ENCODE results near the gene INTS14. TPM values are rescaled to one million over a fixed set of nuclear protein-coding genes. Genes with fewer than 3 reads are reported as not detected.

INTS14 gene
- total RNA-seq, 1 donor from 2014 or later: 32.0 TPM

- no peak for ATAC-seq
- no peak for DNase-seq
- intact Hi-C loops (cut with DNase I): no loop called here
- Histone ChIP-seq H3K36me3 (no peaks in the 10 kb centered on the region), H3K27ac (no peak overlapping the region), H3K9me3 (no peaks in the 10 kb centered on the region), H3K27me3 (no peaks in the 10 kb centered on the region), H3K4me1 (no peaks in the 10 kb centered on the region), H3K4me3 (no peak overlapping the region)
- TF ChIP-seq CTCF (IDR thresholded peaks at IDR 0.05): no peak
These were observed 70.6 kb downstream of the INTS14 start for GRCh38 chr15:65540314-65540713.

- Histone ChIP-seq H3K36me3 (no peaks in the 10 kb centered on the region), H3K4me3 (no peak overlapping the region), H3K27me3 (no peaks in the 10 kb centered on the region), H3K4me1 (peaks cover 12% of the 10 kb centered on the region), H3K27ac (no peak overlapping the region), H3K9me3 (no peaks in the 10 kb centered on the region)
- intact Hi-C loops (cut with DNase I): no loop called here
- ATAC-seq (no peak), DNase-seq (no peak)
- no peak for TF ChIP-seq CTCF (IDR thresholded peaks at IDR 0.05)
These were observed 75.7 kb downstream of the INTS14 start for GRCh38 chr15:65535192-65535591.

DNA sequence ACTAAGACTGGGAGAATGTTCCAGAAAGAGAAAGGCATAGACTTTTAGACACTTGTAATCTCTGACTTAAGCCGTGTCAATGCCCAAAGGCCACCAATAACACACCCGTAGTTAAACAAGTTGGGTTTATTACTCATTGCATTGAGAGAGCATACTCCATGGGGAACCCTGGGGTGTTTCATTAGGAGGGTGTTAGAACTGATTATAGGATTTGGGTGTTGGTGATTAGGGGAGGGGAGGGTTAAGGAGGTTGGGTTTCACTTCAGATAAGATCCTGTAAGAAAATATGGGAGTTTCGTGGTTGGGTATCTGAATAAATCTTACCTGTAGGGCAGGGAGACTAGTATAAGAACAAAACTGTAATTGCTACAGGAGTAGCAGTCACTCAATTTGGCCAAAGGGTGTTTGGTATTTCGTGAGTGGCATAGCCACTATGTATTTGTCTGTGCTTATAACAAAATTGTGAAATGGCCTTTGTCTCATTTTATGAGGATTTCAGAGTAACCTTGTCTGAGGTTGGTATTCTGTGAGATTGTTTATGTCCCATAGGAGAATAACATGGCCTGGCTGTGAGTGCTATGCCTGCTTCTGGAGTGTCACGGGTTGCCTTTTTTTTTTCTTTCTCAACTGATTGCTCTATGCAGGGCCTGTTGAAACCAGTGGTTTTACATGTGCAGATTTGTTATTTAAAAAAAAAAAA is 77.7 kb downstream of the INTS14 start:
- ATAC-seq: no peak
- H3K4me1 ChIP-seq: peaks cover 17% of the 10 kb centered on the region

DNA sequence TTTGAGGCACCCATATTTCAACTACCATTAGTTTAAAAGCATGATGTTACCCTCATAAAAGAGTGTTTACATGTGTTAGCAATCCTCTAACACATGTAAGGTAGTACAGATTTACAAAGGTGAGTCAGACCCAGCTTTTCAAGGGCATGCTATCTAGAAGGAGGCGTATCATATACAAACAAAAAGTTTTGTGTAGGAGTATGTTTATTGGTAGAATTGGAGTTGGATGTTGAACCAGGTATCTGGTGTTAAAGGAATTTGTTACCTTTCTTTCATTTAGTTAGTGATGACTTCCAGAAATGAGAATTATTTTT is 78.2 kb downstream of the INTS14 start:
- Histone ChIP-seq H3K4me1 (peaks cover 17% of the 10 kb centered on the region), H3K36me3 (no peaks in the 10 kb centered on the region), H3K4me3 (no peak overlapping the region), H3K27me3 (no peaks in the 10 kb centered on the region), H3K9me3 (no peaks in the 10 kb centered on the region), H3K27ac (no peak overlapping the region)
- DNase-seq (no peak), ATAC-seq (no peak)
- intact Hi-C loops (cut with DNase I): no loop called here
- no peak for TF ChIP-seq CTCF (IDR thresholded peaks at IDR 0.05)

More for the DNA sequence above, 77.7 kb downstream of the INTS14 start:
- no peak overlapping the region for H3K4me3 ChIP-seq
- no peak for TF ChIP-seq CTCF (IDR thresholded peaks at IDR 0.05)
- no peaks in the 10 kb centered on the region for H3K36me3 ChIP-seq
- no peak for DNase-seq
- intact Hi-C loops (cut with DNase I): no loop called here
- H3K27ac ChIP-seq: no peak overlapping the region
- H3K27me3 ChIP-seq: no peaks in the 10 kb centered on the region
- no peaks in the 10 kb centered on the region for H3K9me3 ChIP-seq

DNA sequence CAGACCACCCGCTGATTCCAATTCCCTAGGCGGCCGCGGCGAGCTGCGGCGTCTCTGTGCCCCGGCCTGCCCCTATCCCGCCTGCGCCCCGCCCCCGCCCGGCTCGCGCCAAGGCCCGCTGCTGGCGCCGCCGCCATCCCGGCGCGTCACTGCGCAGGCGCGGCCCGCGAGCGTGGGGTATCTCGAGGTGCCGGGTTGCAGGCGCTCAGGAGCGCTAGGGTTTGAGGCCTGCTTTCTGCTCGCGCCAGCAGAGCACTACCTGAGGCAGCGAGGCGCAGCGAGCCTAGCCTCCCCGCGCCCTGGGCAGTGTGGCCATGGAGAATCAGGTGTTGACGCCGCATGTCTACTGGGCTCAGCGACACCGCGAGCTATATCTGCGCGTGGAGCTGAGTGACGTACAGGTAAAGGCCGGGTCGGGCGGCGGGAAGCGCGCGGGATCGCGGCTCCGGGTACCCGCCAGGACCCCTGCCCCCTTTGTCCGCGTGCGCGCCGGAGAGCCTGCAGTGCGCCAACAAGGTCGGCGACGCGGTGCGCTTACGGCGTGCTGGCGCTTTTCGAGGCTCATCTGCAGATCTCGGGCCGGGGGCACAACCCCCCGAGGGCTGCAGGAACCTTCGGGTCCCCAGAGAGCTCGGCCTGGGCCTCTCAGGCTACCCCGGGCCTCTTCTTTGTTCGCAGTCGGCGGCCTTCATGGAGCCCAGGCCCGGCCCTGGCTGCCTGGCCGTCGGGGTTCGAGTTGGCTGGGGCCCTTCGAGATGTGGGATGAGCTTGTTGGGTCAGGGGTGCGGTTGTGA is 80.4 kb downstream of the INTS14 start, which contains the start of gene HACD3:
Gene HACD3, plus strand, starts transcription at position 146 of the 794 bp plus-strand sequence. Its CDS starts 169 bp downstream, at position 315.
- peak; percentile 99 for ATAC-seq
- DNase-seq: peak; percentile 96
- Histone ChIP-seq H3K9me3 (no peaks in the 10 kb centered on the region), H3K4me3 (peak within 1 kb of the TSS; percentile 94), H3K36me3 (no peaks in the 10 kb centered on the region), H3K4me1 (peaks cover 17% of the 10 kb centered on the region), H3K27me3 (no peaks in the 10 kb centered on the region), H3K27ac (peak within 1 kb of the TSS; percentile 81)
- TF ChIP-seq CTCF (IDR thresholded peaks at IDR 0.05): no peak
- intact Hi-C loops (cut with DNase I): no loop called here

Measured in upper lobe of right lung (tissue), 1 donor.